ENCODE results near the gene VTCN1.

VTCN1 gene

GRCh38 chr1:117171900-117172511, 38.7 kb downstream of the VTCN1 start (continued):
- TF ChIP-seq TSHZ2 (CRISPR knock-in tag; IDR thresholded peaks at IDR 0.05) (no peak), ARNTL (CRISPR knock-in tag; IDR thresholded peaks at IDR 0.05; ENCODE audit: borderline replicate concordance, low read depth) (no peak), SNAI2 (CRISPR knock-in tag; IDR thresholded peaks at IDR 0.05) (no peak), OSR1 (CRISPR knock-in tag; IDR thresholded peaks at IDR 0.05) (no peak), ISL1 (CRISPR knock-in tag; IDR thresholded peaks at IDR 0.05) (no peak), PPARA (CRISPR knock-in tag; IDR thresholded peaks at IDR 0.05; ENCODE audit: borderline replicate concordance) (no peak)

GRCh38 chr1:117169871-117170596, 40.7 kb downstream of the VTCN1 start:
- TF ChIP-seq ZNF70 (CRISPR knock-in tag; IDR thresholded peaks at IDR 0.05) = no peak
- TF ChIP-seq ZFP30 (CRISPR knock-in tag; IDR thresholded peaks at IDR 0.05) = no peak
- ATAC-seq = no peak

GRCh38 chr1:117167402-117167801, 43.3 kb downstream of the VTCN1 start:
- ATAC-seq = no peak
- no peak for TF ChIP-seq RARB (CRISPR knock-in tag; IDR thresholded peaks at IDR 0.05)
- TF ChIP-seq TOX (CRISPR knock-in tag; IDR thresholded peaks at IDR 0.05; ENCODE audit: borderline replicate concordance) = no peak
- no peak for TF ChIP-seq SNAI2 (CRISPR knock-in tag; IDR thresholded peaks at IDR 0.05)
- TF ChIP-seq GLIS3 (CRISPR knock-in tag; IDR thresholded peaks at IDR 0.05) = no peak
- TF ChIP-seq CREB5 (CRISPR knock-in tag; IDR thresholded peaks at IDR 0.05; ENCODE audit: low read depth) = no peak
- TF ChIP-seq TCF4 (CRISPR knock-in tag; IDR thresholded peaks at IDR 0.05; ENCODE audit: borderline replicate concordance) = no peak
- no peak for TF ChIP-seq CSDC2 (CRISPR knock-in tag; IDR thresholded peaks at IDR 0.05)
- no peak for TF ChIP-seq ZFP30 (CRISPR knock-in tag; IDR thresholded peaks at IDR 0.05)
- no peak for TF ChIP-seq POU6F1 (CRISPR knock-in tag; IDR thresholded peaks at IDR 0.05; ENCODE audit: borderline replicate concordance, low read depth)

- no peak for ATAC-seq
- TF ChIP-seq TSHZ2 (CRISPR knock-in tag; IDR thresholded peaks at IDR 0.05) = no peak
- no peak for TF ChIP-seq PPARA (CRISPR knock-in tag; IDR thresholded peaks at IDR 0.05; ENCODE audit: borderline replicate concordance)
- no peak for TF ChIP-seq PATZ1 (CRISPR knock-in tag; IDR thresholded peaks at IDR 0.05; ENCODE audit: borderline replicate concordance)
- no peak for TF ChIP-seq ZNF565 (CRISPR knock-in tag; conservative IDR thresholded peaks at IDR 0.05; ENCODE audit: low read depth)
- no peak for TF ChIP-seq ZNF70 (CRISPR knock-in tag; IDR thresholded peaks at IDR 0.05)
- no peak for TF ChIP-seq ZFP3 (CRISPR knock-in tag; IDR thresholded peaks at IDR 0.05)
- TF ChIP-seq CREB5 (CRISPR knock-in tag; IDR thresholded peaks at IDR 0.05; ENCODE audit: low read depth) = no peak
- no peak for TF ChIP-seq TCF4 (CRISPR knock-in tag; IDR thresholded peaks at IDR 0.05; ENCODE audit: borderline replicate concordance)
- TF ChIP-seq OSR1 (CRISPR knock-in tag; IDR thresholded peaks at IDR 0.05) = no peak
- TF ChIP-seq ZC3H10 (CRISPR knock-in tag; IDR thresholded peaks at IDR 0.05) = no peak
- no peak for TF ChIP-seq CSDC2 (CRISPR knock-in tag; IDR thresholded peaks at IDR 0.05)
- TF ChIP-seq BACH2 (CRISPR knock-in tag; IDR thresholded peaks at IDR 0.05; ENCODE audit: borderline replicate concordance) = no peak
- TF ChIP-seq ARNTL (CRISPR knock-in tag; IDR thresholded peaks at IDR 0.05; ENCODE audit: borderline replicate concordance, low read depth) = no peak
- TF ChIP-seq CSRNP3 (CRISPR knock-in tag; IDR thresholded peaks at IDR 0.05) = no peak
- TF ChIP-seq ZFP30 (CRISPR knock-in tag; IDR thresholded peaks at IDR 0.05) = no peak
Observed at GRCh38 chr1:117166076-117166475, 44.7 kb downstream of the VTCN1 start.
